HepG2 (cell line): Measurements from ENCODE around the gene CIROP.

Experiments
- ADNP ChIP-seq: sonication (generic); formaldehyde crosslinking; IDR thresholded peaks from 2 replicates; pipeline ENCODE4 v1.4.0; 2020; ENCODE audit warnings: missing genetic modification reagents
- EEA1 ChIP-seq: sonication (generic); formaldehyde crosslinking; IDR thresholded peaks from 2 replicates; pipeline ENCODE4 v1.5.1; 2020; ENCODE audit warnings: mild to moderate bottlenecking, missing genetic modification reagents, borderline replicate concordance
- FOXJ3 ChIP-seq: sonication (generic); formaldehyde crosslinking; IDR thresholded peaks from 2 replicates; pipeline ENCODE4 v1.4.0; 2020; ENCODE audit warnings: missing genetic modification reagents, mild to moderate bottlenecking, borderline replicate concordance
- KDM6A ChIP-seq: IDR thresholded peaks from 2 replicates; pipeline ENCODE4 v1.6.1; 2016; ENCODE audit warnings: low read depth
- POLR2A ChIP-seq, 2 experiments: IDR thresholded peaks; 2 replicates each; pipeline ENCODE4 v1.6.1; 2011; ENCODE audit warnings: low read depth in 2 of 2, low read length in 2 of 2, mild to moderate bottlenecking in 1 of 2, moderate library complexity in 1 of 2; ENCODE audit not compliant: insufficient read depth in 1 of 2
- POLR2AphosphoS5 ChIP-seq: IDR thresholded peaks from 2 replicates; pipeline ENCODE4 v1.6.1; 2012; ENCODE audit warnings: low read depth, low read length
- RFX5 ChIP-seq: IDR thresholded peaks from 2 replicates; pipeline ENCODE4 v1.6.1; 2011; ENCODE audit warnings: low read depth, low read length, improper control_type of control experiment
- U2AF1 ChIP-seq: fragments of 200-400 bp; formaldehyde crosslinking; optimal IDR thresholded peaks from 2 replicates; pipeline ENCODE3; 2017; ENCODE audit warnings: mild to moderate bottlenecking, low read depth, low read length
- ZBTB49 ChIP-seq: sonication (generic); formaldehyde crosslinking; IDR thresholded peaks from 2 replicates; pipeline ENCODE4 v1.4.0; 2020; ENCODE audit warnings: missing genetic modification reagents, borderline replicate concordance
- TF ChIP-seq, protein P1 (sequence below): IDR thresholded peaks from 2 replicates; pipeline ENCODE4 v1.6.1; 2016; ENCODE audit warnings: missing genetic modification reagents, missing compliant biosample characterization
- TF ChIP-seq, protein P2 (sequence below): sonication (generic); formaldehyde crosslinking; IDR thresholded peaks from 2 replicates; pipeline ENCODE4 v1.5.0; 2020; ENCODE audit warnings: missing genetic modification reagents
- TF ChIP-seq, protein P3 (sequence below): sonication (generic); formaldehyde crosslinking; IDR thresholded peaks from 2 replicates; pipeline ENCODE4 v1.4.0; 2020; ENCODE audit warnings: missing genetic modification reagents, borderline replicate concordance

DNA sequence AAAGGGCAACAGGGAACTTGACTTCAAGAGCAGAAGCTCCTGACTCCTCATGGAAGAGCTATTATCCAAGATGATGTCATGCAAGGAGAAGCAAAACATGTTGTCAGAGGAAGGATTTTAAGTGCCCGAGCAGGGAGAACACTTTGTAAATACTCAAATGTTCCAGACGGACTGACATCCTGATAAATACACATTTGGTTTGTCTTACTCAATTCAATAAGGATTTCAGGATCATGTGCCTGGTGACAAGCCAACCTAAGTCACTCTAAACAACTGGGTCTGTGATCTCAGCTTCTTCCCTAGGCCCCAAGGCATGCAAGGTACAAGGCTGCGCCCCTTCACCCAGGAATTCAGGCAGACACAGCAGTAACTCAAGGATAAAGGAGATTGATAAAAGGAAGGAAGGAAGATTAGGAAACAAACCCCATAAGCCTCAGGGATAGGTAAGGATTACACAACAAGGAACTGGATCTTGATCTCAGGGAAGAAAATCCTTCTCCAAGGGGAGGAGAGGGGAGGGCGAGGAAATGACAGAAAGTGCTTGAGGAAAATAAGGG lies 41.1 kb upstream of the CIROP start:
- TF ChIP-seq POLR2AphosphoS5 (no peak), U2AF1 (no peak), POLR2A (IDR thresholded peaks at IDR 0.05; ENCODE audit: insufficient read depth in 1 of 2, low read depth in 2 of 2, low read length in 2 of 2) (no peak), KDM6A (no peak), FOXJ3 (no peak), EEA1 (CRISPR knock-in tag) (no peak), ADNP (CRISPR knock-in tag) (no peak), ZBTB49 (CRISPR knock-in tag) (no peak), RFX5 (no peak)
- TF ChIP-seq, protein P1, sequence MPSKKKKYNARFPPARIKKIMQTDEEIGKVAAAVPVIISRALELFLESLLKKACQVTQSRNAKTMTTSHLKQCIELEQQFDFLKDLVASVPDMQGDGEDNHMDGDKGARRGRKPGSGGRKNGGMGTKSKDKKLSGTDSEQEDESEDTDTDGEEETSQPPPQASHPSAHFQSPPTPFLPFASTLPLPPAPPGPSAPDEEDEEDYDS (CRISPR knock-in tag), result no peak
- TF ChIP-seq, protein P2, sequence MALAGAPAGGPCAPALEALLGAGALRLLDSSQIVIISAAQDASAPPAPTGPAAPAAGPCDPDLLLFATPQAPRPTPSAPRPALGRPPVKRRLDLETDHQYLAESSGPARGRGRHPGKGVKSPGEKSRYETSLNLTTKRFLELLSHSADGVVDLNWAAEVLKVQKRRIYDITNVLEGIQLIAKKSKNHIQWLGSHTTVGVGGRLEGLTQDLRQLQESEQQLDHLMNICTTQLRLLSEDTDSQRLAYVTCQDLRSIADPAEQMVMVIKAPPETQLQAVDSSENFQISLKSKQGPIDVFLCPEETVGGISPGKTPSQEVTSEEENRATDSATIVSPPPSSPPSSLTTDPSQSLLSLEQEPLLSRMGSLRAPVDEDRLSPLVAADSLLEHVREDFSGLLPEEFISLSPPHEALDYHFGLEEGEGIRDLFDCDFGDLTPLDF (CRISPR knock-in tag), result no peak
- TF ChIP-seq, protein P3, sequence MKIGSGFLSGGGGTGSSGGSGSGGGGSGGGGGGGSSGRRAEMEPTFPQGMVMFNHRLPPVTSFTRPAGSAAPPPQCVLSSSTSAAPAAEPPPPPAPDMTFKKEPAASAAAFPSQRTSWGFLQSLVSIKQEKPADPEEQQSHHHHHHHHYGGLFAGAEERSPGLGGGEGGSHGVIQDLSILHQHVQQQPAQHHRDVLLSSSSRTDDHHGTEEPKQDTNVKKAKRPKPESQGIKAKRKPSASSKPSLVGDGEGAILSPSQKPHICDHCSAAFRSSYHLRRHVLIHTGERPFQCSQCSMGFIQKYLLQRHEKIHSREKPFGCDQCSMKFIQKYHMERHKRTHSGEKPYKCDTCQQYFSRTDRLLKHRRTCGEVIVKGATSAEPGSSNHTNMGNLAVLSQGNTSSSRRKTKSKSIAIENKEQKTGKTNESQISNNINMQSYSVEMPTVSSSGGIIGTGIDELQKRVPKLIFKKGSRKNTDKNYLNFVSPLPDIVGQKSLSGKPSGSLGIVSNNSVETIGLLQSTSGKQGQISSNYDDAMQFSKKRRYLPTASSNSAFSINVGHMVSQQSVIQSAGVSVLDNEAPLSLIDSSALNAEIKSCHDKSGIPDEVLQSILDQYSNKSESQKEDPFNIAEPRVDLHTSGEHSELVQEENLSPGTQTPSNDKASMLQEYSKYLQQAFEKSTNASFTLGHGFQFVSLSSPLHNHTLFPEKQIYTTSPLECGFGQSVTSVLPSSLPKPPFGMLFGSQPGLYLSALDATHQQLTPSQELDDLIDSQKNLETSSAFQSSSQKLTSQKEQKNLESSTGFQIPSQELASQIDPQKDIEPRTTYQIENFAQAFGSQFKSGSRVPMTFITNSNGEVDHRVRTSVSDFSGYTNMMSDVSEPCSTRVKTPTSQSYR (CRISPR knock-in tag), result no peak
